Thoracic aorta (tissue), 2 donors: ENCODE results near the gene BMP7. TPM values are rescaled to one million over a fixed set of nuclear protein-coding genes. Genes with fewer than 3 reads are reported as not detected.

ENCODE experiments used
- ATAC-seq: fragments of 150-250 bp; one replicate; pipeline ENCODE4 v1.8.0; 2017; ENCODE audit warnings: low read depth; ENCODE audit not compliant: insufficient number of reproducible peaks, low FRiP score
- DNase-seq: peaks from one replicate; pipeline ENCODE4 v3.0.0-alpha.2; 2020; ENCODE audit warnings: low spot score
- H3K27ac ChIP-seq, 2 donors: fragments of 200-600 bp; sonication (generic); 1 replicate in 1 of 2; 2 replicates in 1 of 2; pipeline ENCODE4 v1.5.1; 2016; ENCODE audit warnings: mild to moderate bottlenecking in 2 of 2, moderate library complexity in 2 of 2
- H3K27me3 ChIP-seq: fragments of 200-600 bp; sonication (generic); replicated peaks from 2 replicates; pipeline ENCODE4 v1.6.0; 2016; ENCODE audit warnings: mild to moderate bottlenecking; ENCODE audit not compliant: insufficient read depth
- H3K36me3 ChIP-seq: fragments of 200-600 bp; sonication (generic); one replicate; pipeline ENCODE4 v1.5.1; 2016
- H3K4me1 ChIP-seq, 2 donors: fragments of 200-600 bp; sonication (generic); 1 replicate in 1 of 2; 2 replicates in 1 of 2; pipeline versions ENCODE4 v1.5.1 to v1.6.0; 2016; ENCODE audit warnings: low read depth in 2 of 2, mild to moderate bottlenecking in 1 of 2; ENCODE audit not compliant: control insufficient read depth in 1 of 2
- H3K4me3 ChIP-seq: fragments of 200-600 bp; sonication (generic); 2 replicates; pipeline ENCODE4 v1.5.1; 2016; ENCODE audit warnings: mild to moderate bottlenecking
- H3K9me3 ChIP-seq: fragments of 200-600 bp; sonication (generic); 2 replicates; pipeline ENCODE4 v1.5.1; 2016
- CTCF ChIP-seq: fragments of 200-600 bp; sonication (generic); IDR thresholded peaks from one replicate; pipeline ENCODE4 v1.5.1; 2019; ENCODE audit warnings: antibody characterized with exemption
- total RNA-seq, 2 donors: library from RNA; depleted of rRNA; stranded (reverse); fragments of >200 nt; gene quantifications; one replicate each; pipeline versions ENCODE4 v1.1.0 to v1.2.3, GENCODE V29; 2016

The BMP7 gene
- total RNA-seq, 2 donors from 2014 or later: 1.5 TPM; not detected in 1

GRCh38 chr20:57177636-57178280 lies 88.7 kb downstream of the BMP7 start:
- H3K9me3 ChIP-seq: no peaks in the 10 kb centered on the region
- no peak for TF ChIP-seq CTCF
- ATAC-seq: no peak

GRCh38 chr20:57176842-57177241 lies 89.6 kb downstream of the BMP7 start:
- DNase-seq: no peak
- H3K27me3 ChIP-seq: no peaks in the 10 kb centered on the region
- no peaks in the 10 kb centered on the region for H3K36me3 ChIP-seq
- no peak overlapping the region for H3K27ac ChIP-seq
- no peak for TF ChIP-seq CTCF
- no peak for ATAC-seq
- H3K9me3 ChIP-seq: no peaks in the 10 kb centered on the region
- H3K4me1 ChIP-seq: no peaks in the 10 kb centered on the region
- H3K4me3 ChIP-seq: no peak overlapping the region

More at GRCh38 chr20:57177636-57178280, 88.7 kb downstream of the BMP7 start:
- DNase-seq: no peak
- Histone ChIP-seq H3K4me3 (no peak overlapping the region), H3K4me1 (no peaks in the 10 kb centered on the region), H3K27me3 (no peaks in the 10 kb centered on the region), H3K36me3 (no peaks in the 10 kb centered on the region), H3K27ac (no peak overlapping the region)

- H3K27me3 ChIP-seq: no peaks in the 10 kb centered on the region
- DNase-seq (no peak), ATAC-seq (no peak)
- TF ChIP-seq CTCF: no peak
- no peak overlapping the region for H3K27ac ChIP-seq
- no peaks in the 10 kb centered on the region for H3K4me1 ChIP-seq
- no peaks in the 10 kb centered on the region for H3K36me3 ChIP-seq
- H3K4me3 ChIP-seq: no peak overlapping the region
- no peaks in the 10 kb centered on the region for H3K9me3 ChIP-seq
These were observed 90.9 kb downstream of the BMP7 start for GRCh38 chr20:57175397-57176010.

- no peak for DNase-seq
- ATAC-seq: no peak
- Histone ChIP-seq H3K27me3 (no peaks in the 10 kb centered on the region), H3K9me3 (no peaks in the 10 kb centered on the region), H3K4me1 (no peaks in the 10 kb centered on the region), H3K4me3 (no peak overlapping the region), H3K27ac (no peak overlapping the region), H3K36me3 (no peaks in the 10 kb centered on the region)
- no peak for TF ChIP-seq CTCF
These were observed 91.7 kb downstream of the BMP7 start for GRCh38 chr20:57174737-57175136.

GRCh38 chr20:57173986-57174385 lies 92.5 kb downstream of the BMP7 start:
- ATAC-seq (no peak), DNase-seq (no peak)
- no peaks in the 10 kb centered on the region for H3K4me1 ChIP-seq
- H3K36me3 ChIP-seq: no peaks in the 10 kb centered on the region
- H3K9me3 ChIP-seq: no peaks in the 10 kb centered on the region
- no peak for TF ChIP-seq CTCF
- no peak overlapping the region for H3K27ac ChIP-seq
- H3K4me3 ChIP-seq: no peak overlapping the region
- H3K27me3 ChIP-seq: no peaks in the 10 kb centered on the region
